ENCODE results near the gene PPP2R2C.

DNA sequence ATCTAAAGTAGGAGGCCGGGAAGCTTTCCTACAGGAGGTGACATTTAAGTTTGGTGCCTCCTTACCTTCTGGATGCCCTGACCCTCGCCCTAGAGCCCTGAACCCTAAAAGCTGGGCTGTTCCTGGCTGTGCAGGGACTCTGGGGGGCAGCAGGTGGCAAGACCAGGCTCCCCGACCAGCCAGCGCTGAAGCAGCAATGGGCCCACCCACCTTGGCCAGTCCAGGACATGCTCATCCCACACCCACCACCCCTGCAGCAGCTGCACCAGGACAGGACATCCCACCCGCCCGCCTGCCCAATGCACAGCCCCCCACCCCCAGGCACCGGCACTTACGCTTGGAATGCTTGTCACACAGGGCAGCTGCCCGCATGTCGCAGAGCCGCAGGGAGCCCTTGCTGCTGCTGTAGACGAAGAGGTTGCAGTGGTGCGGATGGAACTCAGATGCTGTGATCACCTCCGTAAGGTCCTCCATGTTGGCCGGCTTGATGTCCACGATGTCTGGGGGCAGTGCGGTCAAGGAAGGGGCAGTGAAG, 124.8 kb downstream of the PPP2R2C start:
- TF ChIP-seq CTCF (IDR thresholded peaks at IDR 0.05; ENCODE audit: insufficient read depth, low read length) (no peak), SPI1 (IDR thresholded peaks at IDR 0.05; ENCODE audit: borderline replicate concordance, low read depth) (no peak), POLR2AphosphoS5 (IDR thresholded peaks at IDR 0.05; ENCODE audit: low read depth) (no peak), GABPA (IDR thresholded peaks at IDR 0.05; ENCODE audit: low read depth) (no peak)
- TF ChIP-seq, protein P1, sequence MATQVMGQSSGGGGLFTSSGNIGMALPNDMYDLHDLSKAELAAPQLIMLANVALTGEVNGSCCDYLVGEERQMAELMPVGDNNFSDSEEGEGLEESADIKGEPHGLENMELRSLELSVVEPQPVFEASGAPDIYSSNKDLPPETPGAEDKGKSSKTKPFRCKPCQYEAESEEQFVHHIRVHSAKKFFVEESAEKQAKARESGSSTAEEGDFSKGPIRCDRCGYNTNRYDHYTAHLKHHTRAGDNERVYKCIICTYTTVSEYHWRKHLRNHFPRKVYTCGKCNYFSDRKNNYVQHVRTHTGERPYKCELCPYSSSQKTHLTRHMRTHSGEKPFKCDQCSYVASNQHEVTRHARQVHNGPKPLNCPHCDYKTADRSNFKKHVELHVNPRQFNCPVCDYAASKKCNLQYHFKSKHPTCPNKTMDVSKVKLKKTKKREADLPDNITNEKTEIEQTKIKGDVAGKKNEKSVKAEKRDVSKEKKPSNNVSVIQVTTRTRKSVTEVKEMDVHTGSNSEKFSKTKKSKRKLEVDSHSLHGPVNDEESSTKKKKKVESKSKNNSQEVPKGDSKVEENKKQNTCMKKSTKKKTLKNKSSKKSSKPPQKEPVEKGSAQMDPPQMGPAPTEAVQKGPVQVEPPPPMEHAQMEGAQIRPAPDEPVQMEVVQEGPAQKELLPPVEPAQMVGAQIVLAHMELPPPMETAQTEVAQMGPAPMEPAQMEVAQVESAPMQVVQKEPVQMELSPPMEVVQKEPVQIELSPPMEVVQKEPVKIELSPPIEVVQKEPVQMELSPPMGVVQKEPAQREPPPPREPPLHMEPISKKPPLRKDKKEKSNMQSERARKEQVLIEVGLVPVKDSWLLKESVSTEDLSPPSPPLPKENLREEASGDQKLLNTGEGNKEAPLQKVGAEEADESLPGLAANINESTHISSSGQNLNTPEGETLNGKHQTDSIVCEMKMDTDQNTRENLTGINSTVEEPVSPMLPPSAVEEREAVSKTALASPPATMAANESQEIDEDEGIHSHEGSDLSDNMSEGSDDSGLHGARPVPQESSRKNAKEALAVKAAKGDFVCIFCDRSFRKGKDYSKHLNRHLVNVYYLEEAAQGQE (IDR thresholded peaks at IDR 0.05; ENCODE audit: insufficient replicate concordance, low read depth): no peak

Data from HL-60 (cell line).